Measurements from ENCODE around the gene HOXA13.

The HOXA13 gene

GRCh38 chr7:27152816-27153442 lies 47.0 kb downstream of the HOXA13 start (continued):
- TF ChIP-seq RBAK (tag by site-specific recombination; IDR thresholded peaks at IDR 0.05) = no peak

- peak within 1 kb of the TSS; percentile 59 for H3K4me3 ChIP-seq (ENCODE audit: low read depth, low read length)
- H3K27ac ChIP-seq (ENCODE audit: extremely low read depth, low read depth, low read length) = peak within 1 kb of the TSS; percentile 99
- POLR2A ChIA-PET = interaction anchor here (1.1 to 5.6 kb wide), 5 partner anchors 10 to 38 kb away, joined by 3 to 42 read pairs (median 14); partner anchors contain the start of gene HOXA9
- no peaks in the 10 kb centered on the region for H3K9me3 ChIP-seq (ENCODE audit: control insufficient read depth, insufficient read depth, low read depth, low read length)
- peaks cover 7% of the 10 kb centered on the region for H3K4me1 ChIP-seq (ENCODE audit: control insufficient read depth, insufficient read depth, low read length)
- CTCF ChIA-PET = interaction anchor here (0.6 to 1.2 kb wide), 2 partner anchors 471 to 1295 kb away, joined by 3 to 4 read pairs; no protein-coding TSS in a partner anchor
- peaks cover 0 to 28% of the 10 kb centered on the region in 2 experiments; a peak in 1 of 3 replicates for H3K36me3 ChIP-seq (ENCODE audit: control insufficient read depth in 2 of 2, insufficient read depth in 1 of 2, low read length in 2 of 2)
- TF ChIP-seq ZBTB10 (tag by site-specific recombination; IDR thresholded peaks at IDR 0.05) (peak; percentile 72), ZNF121 (tag by site-specific recombination; IDR thresholded peaks at IDR 0.05) (no peak), ELK4 (IDR thresholded peaks at IDR 0.05; ENCODE audit: borderline replicate concordance, low read depth, low read length) (no peak), ZNF398 (tag by site-specific recombination; IDR thresholded peaks at IDR 0.05) (peak; percentile 97), YY1 (tag by site-specific recombination; IDR thresholded peaks at IDR 0.05) (0 out of 2 replicates have a peak, but pooled peaks have one; percentile 66), ZNF692 (tag by site-specific recombination; IDR thresholded peaks at IDR 0.05) (peak; percentile 33; the same call in 1 of the 2 replicates), GLI4 (tag by site-specific recombination; IDR thresholded peaks at IDR 0.05) (peak; percentile 87), ZNF18 (tag by site-specific recombination; IDR thresholded peaks at IDR 0.05) (peak; percentile 99), ZNF362 (tag by site-specific recombination; IDR thresholded peaks at IDR 0.05) (peak; percentile 64; the same call in 1 of the 2 replicates), ZBTB6 (tag by site-specific recombination; IDR thresholded peaks at IDR 0.05) (no peak), KLF8 (tag by site-specific recombination; IDR thresholded peaks at IDR 0.05) (peak; percentile 74; the same call in 1 of the 2 replicates), ZNF549 (tag by site-specific recombination; IDR thresholded peaks at IDR 0.05) (no peak), INSM2 (tag by site-specific recombination; IDR thresholded peaks at IDR 0.05) (no peak), ZNF366 (tag by site-specific recombination; conservative IDR thresholded peaks at IDR 0.05) (peak; percentile 55), ZFP69B (tag by site-specific recombination; IDR thresholded peaks at IDR 0.05) (peak; percentile 45; the same call in 1 of the 2 replicates), PATZ1 (tag by site-specific recombination; IDR thresholded peaks at IDR 0.05) (peak; percentile 94)
These were observed 47.7 kb downstream of the HOXA13 start, which contains the start of gene HOXA3 for GRCh38 chr7:27151931-27152815. Gene HOXA3 (minus strand): TSS chr7:27152583. CDS start chr7:27110640, 41,943 bp downstream.
